ENCODE measurements around the gene MPRIP. TPM values are rescaled to one million over a fixed set of nuclear protein-coding genes. Genes with fewer than 3 reads are reported as not detected.

MPRIP gene
- total RNA-seq, 1 experiment from 2014 or later = 258 TPM

- no peak for TF ChIP-seq MAX (IDR thresholded peaks at IDR 0.05)
- RAD21 ChIA-PET (ENCODE audit: low non-redundant PET in 1 of 2, low total read pairs in 2 of 2, uncharacterized antibody in 2 of 2, unreplicated experiment in 2 of 2) = no interaction called here
Observed at GRCh38 chr17:17150448-17150800, 108.2 kb downstream of the MPRIP start.

GRCh38 chr17:17151055-17151454 lies 108.8 kb downstream of the MPRIP start:
- RAD21 ChIA-PET (ENCODE audit: low non-redundant PET in 1 of 2, low total read pairs in 2 of 2, uncharacterized antibody in 2 of 2, unreplicated experiment in 2 of 2) = no interaction called here

More at GRCh38 chr17:17150448-17150800, 108.2 kb downstream of the MPRIP start:
- CTCF ChIA-PET = no interaction called here
- intact Hi-C loops (cut with micrococcal nuclease) = no loop called here
- ATAC-seq (no peak), DNase-seq (ENCODE audit: low read depth, low spot score) (no peak)
- peaks cover 2 to 29% of the 10 kb centered on the region in 2 experiments; a peak in 2 of 4 replicates for H3K4me1 ChIP-seq (ENCODE audit: control insufficient read depth in 1 of 2, insufficient read depth in 2 of 2, low read length in 2 of 2)
- H3K9me3 ChIP-seq (ENCODE audit: control insufficient read depth in 1 of 2, insufficient read depth in 1 of 2, low read depth in 1 of 2, low read length in 2 of 2) = no peaks in the 10 kb centered on the region
- POLR2A ChIA-PET = no interaction called here
- H3K4me2 ChIP-seq (ENCODE audit: low read length) = no peak overlapping the region
- H3K27me3 ChIP-seq (ENCODE audit: insufficient read depth, low read length) = no peaks in the 10 kb centered on the region
- peaks cover 40 to 51% of the 10 kb centered on the region in 2 experiments for H3K36me3 ChIP-seq (ENCODE audit: control insufficient read depth in 1 of 2, insufficient read depth in 2 of 2, low read length in 2 of 2)
- no peaks in the 10 kb centered on the region; the same call in 1 of the 2 replicates for H4K20me1 ChIP-seq (ENCODE audit: insufficient read depth)
- H3K9ac ChIP-seq (ENCODE audit: low read length) = no peak overlapping the region
- H3K27ac ChIP-seq (ENCODE audit: low read depth, low read length) = no peak overlapping the region
- no TSS peak for BruUV-seq (replicated peaks)
- peaks cover 3% of the 10 kb centered on the region; the same call in 1 of the 2 replicates for H3K79me2 ChIP-seq (ENCODE audit: insufficient read depth, low read length)
- H3K9me2 ChIP-seq (ENCODE audit: insufficient read depth) = no peaks in the 10 kb centered on the region
- no peak overlapping the region for H2AFZ ChIP-seq (ENCODE audit: low read depth, low read length, poor library complexity, severe bottlenecking)
- no peak overlapping the region for H3K4me3 ChIP-seq (replicated peaks in 1 of 2; ENCODE audit: low read depth in 1 of 2, low read length in 2 of 2)

More at GRCh38 chr17:17151055-17151454, 108.8 kb downstream of the MPRIP start:
- Histone ChIP-seq H3K36me3 (ENCODE audit: control insufficient read depth in 1 of 2, insufficient read depth in 2 of 2, low read length in 2 of 2) (peaks cover 36 to 56% of the 10 kb centered on the region in 2 experiments), H3K4me1 (ENCODE audit: control insufficient read depth in 1 of 2, insufficient read depth in 2 of 2, low read length in 2 of 2) (peaks cover 2 to 29% of the 10 kb centered on the region in 2 experiments; a peak in 2 of 4 replicates), H3K9ac (ENCODE audit: low read length) (no peak overlapping the region), H4K20me1 (ENCODE audit: insufficient read depth) (no peaks in the 10 kb centered on the region; the same call in 1 of the 2 replicates), H3K27ac (ENCODE audit: low read depth, low read length) (no peak overlapping the region), H3K9me3 (ENCODE audit: control insufficient read depth in 1 of 2, insufficient read depth in 1 of 2, low read depth in 1 of 2, low read length in 2 of 2) (no peaks in the 10 kb centered on the region), H3K79me2 (ENCODE audit: insufficient read depth, low read length) (peaks cover 3% of the 10 kb centered on the region; the same call in 1 of the 2 replicates), H3K4me3 (replicated peaks in 1 of 2; ENCODE audit: low read depth in 1 of 2, low read length in 2 of 2) (no peak overlapping the region), H3K27me3 (ENCODE audit: insufficient read depth, low read length) (no peaks in the 10 kb centered on the region), H3K9me2 (ENCODE audit: insufficient read depth) (no peaks in the 10 kb centered on the region), H3K4me2 (ENCODE audit: low read length) (peak overlapping the region; percentile 34), H2AFZ (ENCODE audit: low read depth, low read length, poor library complexity, severe bottlenecking) (no peak overlapping the region)
- ChIA-PET CTCF (no interaction called here), POLR2A (no interaction called here)
- ATAC-seq (no peak), DNase-seq (ENCODE audit: low read depth, low spot score) (no peak)
- intact Hi-C loops (cut with micrococcal nuclease) = no loop called here
- TF ChIP-seq RAD21 (IDR thresholded peaks at IDR 0.05; ENCODE audit: low read depth) (no peak), SP1 (IDR thresholded peaks at IDR 0.05; ENCODE audit: low read depth) (no peak), EZH2phosphoT487 (IDR thresholded peaks at IDR 0.05; ENCODE audit: borderline replicate concordance) (no peak), JUND (IDR thresholded peaks at IDR 0.05) (no peak), YY1 (IDR thresholded peaks at IDR 0.05; ENCODE audit: extremely low read depth, insufficient replicate concordance, low read depth, low read length) (no peak), MAX (IDR thresholded peaks at IDR 0.05) (no peak)
- TF ChIP-seq, protein P1, sequence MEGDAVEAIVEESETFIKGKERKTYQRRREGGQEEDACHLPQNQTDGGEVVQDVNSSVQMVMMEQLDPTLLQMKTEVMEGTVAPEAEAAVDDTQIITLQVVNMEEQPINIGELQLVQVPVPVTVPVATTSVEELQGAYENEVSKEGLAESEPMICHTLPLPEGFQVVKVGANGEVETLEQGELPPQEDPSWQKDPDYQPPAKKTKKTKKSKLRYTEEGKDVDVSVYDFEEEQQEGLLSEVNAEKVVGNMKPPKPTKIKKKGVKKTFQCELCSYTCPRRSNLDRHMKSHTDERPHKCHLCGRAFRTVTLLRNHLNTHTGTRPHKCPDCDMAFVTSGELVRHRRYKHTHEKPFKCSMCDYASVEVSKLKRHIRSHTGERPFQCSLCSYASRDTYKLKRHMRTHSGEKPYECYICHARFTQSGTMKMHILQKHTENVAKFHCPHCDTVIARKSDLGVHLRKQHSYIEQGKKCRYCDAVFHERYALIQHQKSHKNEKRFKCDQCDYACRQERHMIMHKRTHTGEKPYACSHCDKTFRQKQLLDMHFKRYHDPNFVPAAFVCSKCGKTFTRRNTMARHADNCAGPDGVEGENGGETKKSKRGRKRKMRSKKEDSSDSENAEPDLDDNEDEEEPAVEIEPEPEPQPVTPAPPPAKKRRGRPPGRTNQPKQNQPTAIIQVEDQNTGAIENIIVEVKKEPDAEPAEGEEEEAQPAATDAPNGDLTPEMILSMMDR (IDR thresholded peaks at IDR 0.05 in 2 of 3, conservative IDR thresholded peaks at IDR 0.05 in 1 of 3; ENCODE audit: borderline replicate concordance in 1 of 3, insufficient read depth in 1 of 3, low read depth in 2 of 3, low read length in 2 of 3) = no peak
- no TSS peak for BruUV-seq (replicated peaks)
